Peyer's patch (tissue), 4 donors: Measurements from ENCODE around the gene MAN1B1. TPM values are rescaled to one million over a fixed set of nuclear protein-coding genes. Genes with fewer than 3 reads are reported as not detected.
A peak's percentile ranks its signal among the peaks of the same experiment; 100 is the strongest.

Source experiments
- DNase-seq, 3 donors: peaks; one replicate each; pipeline ENCODE4 v3.0.0-alpha.2; 2017 to 2019
- H3K27ac ChIP-seq, 4 donors: fragments of 200-600 bp; sonication (generic); one replicate each; pipeline ENCODE4 v1.5.1; 2016 to 2019
- H3K27me3 ChIP-seq, 2 donors: fragments of 200-600 bp; sonication (generic); one replicate each; pipeline ENCODE4 v1.5.1; 2019
- H3K36me3 ChIP-seq, 3 donors: fragments of 200-600 bp; sonication (generic); one replicate each; pipeline ENCODE4 v1.5.1; 2016 to 2019
- H3K4me1 ChIP-seq, 4 donors: fragments of 200-600 bp; sonication (generic); one replicate each; pipeline ENCODE4 v1.5.1; 2016 to 2019
- H3K4me3 ChIP-seq, 4 donors: fragments of 200-600 bp; sonication (generic); 1 replicate in 3 of 4; 2 replicates in 1 of 4; pipeline ENCODE4 v1.5.1; 2016 to 2019; ENCODE audit warnings: mild to moderate bottlenecking in 1 of 4
- H3K9me3 ChIP-seq, 4 donors: fragments of 200-600 bp; sonication (generic); one replicate each; pipeline ENCODE4 v1.5.1; 2016 to 2019; ENCODE audit warnings: mild to moderate bottlenecking in 1 of 4
- CTCF ChIP-seq, 6 experiments: fragments of 450-650 bp in 4 of 6; fragments of 200-600 bp in 2 of 6; sonication (generic) in 1 of 6; IDR thresholded peaks; one replicate each; pipeline ENCODE4 v1.5.1; 2017 to 2019; ENCODE audit warnings: antibody characterized with exemption in 6 of 6, mild to moderate bottlenecking in 3 of 6, moderate library complexity in 1 of 6
- POLR2A ChIP-seq, 2 donors: fragments of 450-650 bp; IDR thresholded peaks; one replicate each; pipeline ENCODE4 v1.5.1; 2017; ENCODE audit warnings: antibody characterized with exemption in 2 of 2, mild to moderate bottlenecking in 2 of 2, moderate library complexity in 2 of 2
- total RNA-seq, 4 donors: library from RNA; depleted of rRNA; stranded (reverse); fragments of >200 nt; gene quantifications; one replicate each; pipeline ENCODE4 v1.1.0, GENCODE V29; 2016

Gene MAN1B1
- total RNA-seq, 4 donors from 2014 or later, result 42.7 to 74.7 (median 61.0) TPM

GRCh38 chr9:137040568-137040967, 46.2 kb upstream of the MAN1B1 start:
- Histone ChIP-seq H3K4me1 (peaks cover 0 to 26% (median 2%) of the 10 kb centered on the region in 4 donors), H3K27me3 (peaks cover 0 to 4% of the 10 kb centered on the region in 2 donors), H3K9me3 (no peaks in the 10 kb centered on the region), H3K36me3 (peaks cover 0 to 13% (median 0%) of the 10 kb centered on the region in 3 donors), H3K27ac (no peak overlapping the region), H3K4me3 (no peak overlapping the region)
- TF ChIP-seq CTCF (IDR thresholded peaks at IDR 0.05), result no peak
- no peak for TF ChIP-seq POLR2A (IDR thresholded peaks at IDR 0.05)
- DNase-seq, result no peak

- peaks cover 0 to 13% (median 0%) of the 10 kb centered on the region in 3 donors for H3K36me3 ChIP-seq
- H3K27ac ChIP-seq, result no peak overlapping the region
- no peak overlapping the region for H3K4me3 ChIP-seq
- no peak for TF ChIP-seq CTCF (IDR thresholded peaks at IDR 0.05)
- no peak for TF ChIP-seq POLR2A (IDR thresholded peaks at IDR 0.05)
- peaks cover 2 to 28% (median 7%) of the 10 kb centered on the region in 4 donors for H3K4me1 ChIP-seq
- no peaks in the 10 kb centered on the region for H3K9me3 ChIP-seq
- DNase-seq, result no peak
- H3K27me3 ChIP-seq, result peaks cover 0 to 4% of the 10 kb centered on the region in 2 donors
Observed at GRCh38 chr9:137041124-137041523, 45.7 kb upstream of the MAN1B1 start.

- H3K36me3 ChIP-seq, result peaks cover 0 to 13% (median 0%) of the 10 kb centered on the region in 3 donors
- H3K4me1 ChIP-seq, result peaks cover 5 to 34% (median 10%) of the 10 kb centered on the region in 4 donors
- peak overlapping the region in 1 of 4 donors; percentile 2 for H3K4me3 ChIP-seq
- peaks cover 0 to 10% of the 10 kb centered on the region in 2 donors for H3K27me3 ChIP-seq
- H3K27ac ChIP-seq, result peak overlapping the region in 3 of 4 donors; percentile 22 to 62 (median 50)
- TF ChIP-seq CTCF (IDR thresholded peaks at IDR 0.05), result no peak
- no peak for TF ChIP-seq POLR2A (IDR thresholded peaks at IDR 0.05)
- DNase-seq, result no peak
- H3K9me3 ChIP-seq, result no peaks in the 10 kb centered on the region
Observed at GRCh38 chr9:137042751-137043727, 43.7 kb upstream of the MAN1B1 start.

- Histone ChIP-seq H3K27me3 (peaks cover 0 to 16% of the 10 kb centered on the region in 2 donors), H3K27ac (peak overlapping the region in 3 of 4 donors; percentile 22 to 62 (median 50)), H3K4me1 (peaks cover 5 to 41% (median 10%) of the 10 kb centered on the region in 4 donors), H3K36me3 (peaks cover 0 to 13% (median 0%) of the 10 kb centered on the region in 3 donors), H3K9me3 (no peaks in the 10 kb centered on the region), H3K4me3 (peak overlapping the region in 2 of 4 donors; percentile 55 to 63)
- TF ChIP-seq POLR2A (IDR thresholded peaks at IDR 0.05) (no peak), CTCF (IDR thresholded peaks at IDR 0.05) (no peak)
- DNase-seq, result no peak
Observed at GRCh38 chr9:137044037-137044436, 42.7 kb upstream of the MAN1B1 start.

GRCh38 chr9:137044502-137045177, 42.1 kb upstream of the MAN1B1 start:
- TF ChIP-seq POLR2A (IDR thresholded peaks at IDR 0.05) (peak in 1 of 2 donors; percentile 20), CTCF (IDR thresholded peaks at IDR 0.05) (no peak)
- Histone ChIP-seq H3K27me3 (peaks cover 0 to 22% of the 10 kb centered on the region in 2 donors), H3K4me3 (peak overlapping the region in 3 of 4 donors; percentile 20 to 63 (median 55)), H3K27ac (peak overlapping the region in 3 of 4 donors; percentile 22 to 62 (median 50)), H3K9me3 (no peaks in the 10 kb centered on the region), H3K4me1 (peaks cover 5 to 42% (median 10%) of the 10 kb centered on the region in 4 donors), H3K36me3 (peaks cover 0 to 7% (median 0%) of the 10 kb centered on the region in 3 donors)
- DNase-seq, result peak in 1 of 3 donors; percentile 67
